HepG2 (cell line): ENCODE data around the gene MTA2. TPM values are rescaled to one million over a fixed set of nuclear protein-coding genes. Genes with fewer than 3 reads are reported as not detected.
A peak's percentile ranks its signal among the peaks of the same experiment; 100 is the strongest.

Source experiments
- HOXA7 ChIP-seq: sonication (generic); formaldehyde crosslinking; IDR thresholded peaks from 2 replicates; pipeline ENCODE4 v1.8.1; 2022; ENCODE audit warnings: mild to moderate bottlenecking, missing genetic modification reagents, moderate library complexity
- REL ChIP-seq: sonication (generic); formaldehyde crosslinking; conservative IDR thresholded peaks from 2 replicates; pipeline ENCODE4 v1.8.0; 2022; ENCODE audit warnings: mild to moderate bottlenecking, missing genetic modification reagents, moderate library complexity
- ZNF879 ChIP-seq: sonication (generic); formaldehyde crosslinking; IDR thresholded peaks from 2 replicates; pipeline ENCODE4 v1.8.1; 2023; ENCODE audit warnings: missing genetic modification reagents
- ZSCAN31 ChIP-seq: sonication (generic); formaldehyde crosslinking; IDR thresholded peaks from 2 replicates; pipeline ENCODE4 v1.5.0; 2020; ENCODE audit warnings: low read depth, mild to moderate bottlenecking, missing genetic modification reagents
- polyA plus RNA-seq, 8 experiments: library from polyadenylated mRNA; depleted of rRNA in 3 of 8; stranded (reverse) in 7 of 8; unstranded in 1 of 8; fragments of >200 nt; fragmentation: Illumina TruSeq in 4 of 8; extraction: Trizol in 4 of 8; gene quantifications; 2 replicates each; pipeline versions ENCODE4 v1.2.1 to v1.2.3, GENCODE V29; 2011 to 2016; ENCODE audit warnings: low read depth in 4 of 8, missing spikeins in 1 of 8, mixed read lengths in 1 of 8; ENCODE audit not compliant: insufficient read depth in 1 of 8
- total RNA-seq, 5 experiments: library from RNA; depleted of rRNA; stranded (reverse); fragments of >200 nt; fragmentation: Illumina TruSeq; extraction: Trizol; gene quantifications; 2 replicates each; pipeline ENCODE4 v1.2.3, GENCODE V29; 2016; ENCODE audit warnings: low read depth in 1 of 5
- TF ChIP-seq, protein P1 (sequence below): sonication (generic); formaldehyde crosslinking; conservative IDR thresholded peaks from 2 replicates; pipeline ENCODE4 v1.4.0; 2020; ENCODE audit warnings: missing genetic modification reagents
- TF ChIP-seq, protein P2 (sequence below): sonication (generic); formaldehyde crosslinking; IDR thresholded peaks from 2 replicates; pipeline ENCODE4 v1.4.0; 2020; ENCODE audit warnings: mild to moderate bottlenecking, missing genetic modification reagents
- TF ChIP-seq, protein P3 (sequence below): sonication (generic); formaldehyde crosslinking; IDR thresholded peaks from 2 replicates; pipeline ENCODE4 v1.5.0; 2020; ENCODE audit warnings: mild to moderate bottlenecking, missing genetic modification reagents
- TF ChIP-seq, protein P4 (sequence below): sonication (generic); formaldehyde crosslinking; IDR thresholded peaks from 2 replicates; pipeline ENCODE4 v1.4.0; 2020; ENCODE audit warnings: mild to moderate bottlenecking, missing genetic modification reagents
- TF ChIP-seq, protein P5 (sequence below): sonication (generic); formaldehyde crosslinking; IDR thresholded peaks from 2 replicates; pipeline ENCODE4 v1.5.0; 2020; ENCODE audit warnings: mild to moderate bottlenecking, missing genetic modification reagents, borderline replicate concordance

MTA2 gene
- total and polyA plus RNA-seq, 2 of the 13 experiments (the other 11 are each of a cell fraction or from before 2014, with no cell fraction given), result 14.0 to 70.0 TPM

DNA sequence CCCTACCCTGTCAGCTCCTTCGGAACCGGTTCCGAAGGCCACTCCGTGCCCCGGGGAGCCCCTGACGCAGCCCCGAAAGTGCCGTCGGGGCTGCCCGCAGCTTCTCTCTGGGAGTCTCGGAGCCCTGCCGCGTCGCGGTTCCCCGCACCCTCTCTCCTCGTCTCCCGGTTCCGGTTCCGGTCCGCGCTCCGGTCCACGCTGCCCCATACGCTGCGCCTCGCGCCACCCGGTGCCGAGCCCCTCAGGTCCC lies 618 bp downstream of the MTA2 start (continued):
- TF ChIP-seq, protein P1, sequence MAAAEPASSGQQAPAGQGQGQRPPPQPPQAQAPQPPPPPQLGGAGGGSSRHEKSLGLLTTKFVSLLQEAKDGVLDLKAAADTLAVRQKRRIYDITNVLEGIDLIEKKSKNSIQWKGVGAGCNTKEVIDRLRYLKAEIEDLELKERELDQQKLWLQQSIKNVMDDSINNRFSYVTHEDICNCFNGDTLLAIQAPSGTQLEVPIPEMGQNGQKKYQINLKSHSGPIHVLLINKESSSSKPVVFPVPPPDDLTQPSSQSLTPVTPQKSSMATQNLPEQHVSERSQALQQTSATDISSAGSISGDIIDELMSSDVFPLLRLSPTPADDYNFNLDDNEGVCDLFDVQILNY, result no peak
- TF ChIP-seq HOXA7 (CRISPR knock-in tag), result no peak
- 0 out of 2 replicates have a peak, but pooled peaks have one; percentile 93 for TF ChIP-seq ZNF879 (CRISPR knock-in tag)
- TF ChIP-seq, protein P2, sequence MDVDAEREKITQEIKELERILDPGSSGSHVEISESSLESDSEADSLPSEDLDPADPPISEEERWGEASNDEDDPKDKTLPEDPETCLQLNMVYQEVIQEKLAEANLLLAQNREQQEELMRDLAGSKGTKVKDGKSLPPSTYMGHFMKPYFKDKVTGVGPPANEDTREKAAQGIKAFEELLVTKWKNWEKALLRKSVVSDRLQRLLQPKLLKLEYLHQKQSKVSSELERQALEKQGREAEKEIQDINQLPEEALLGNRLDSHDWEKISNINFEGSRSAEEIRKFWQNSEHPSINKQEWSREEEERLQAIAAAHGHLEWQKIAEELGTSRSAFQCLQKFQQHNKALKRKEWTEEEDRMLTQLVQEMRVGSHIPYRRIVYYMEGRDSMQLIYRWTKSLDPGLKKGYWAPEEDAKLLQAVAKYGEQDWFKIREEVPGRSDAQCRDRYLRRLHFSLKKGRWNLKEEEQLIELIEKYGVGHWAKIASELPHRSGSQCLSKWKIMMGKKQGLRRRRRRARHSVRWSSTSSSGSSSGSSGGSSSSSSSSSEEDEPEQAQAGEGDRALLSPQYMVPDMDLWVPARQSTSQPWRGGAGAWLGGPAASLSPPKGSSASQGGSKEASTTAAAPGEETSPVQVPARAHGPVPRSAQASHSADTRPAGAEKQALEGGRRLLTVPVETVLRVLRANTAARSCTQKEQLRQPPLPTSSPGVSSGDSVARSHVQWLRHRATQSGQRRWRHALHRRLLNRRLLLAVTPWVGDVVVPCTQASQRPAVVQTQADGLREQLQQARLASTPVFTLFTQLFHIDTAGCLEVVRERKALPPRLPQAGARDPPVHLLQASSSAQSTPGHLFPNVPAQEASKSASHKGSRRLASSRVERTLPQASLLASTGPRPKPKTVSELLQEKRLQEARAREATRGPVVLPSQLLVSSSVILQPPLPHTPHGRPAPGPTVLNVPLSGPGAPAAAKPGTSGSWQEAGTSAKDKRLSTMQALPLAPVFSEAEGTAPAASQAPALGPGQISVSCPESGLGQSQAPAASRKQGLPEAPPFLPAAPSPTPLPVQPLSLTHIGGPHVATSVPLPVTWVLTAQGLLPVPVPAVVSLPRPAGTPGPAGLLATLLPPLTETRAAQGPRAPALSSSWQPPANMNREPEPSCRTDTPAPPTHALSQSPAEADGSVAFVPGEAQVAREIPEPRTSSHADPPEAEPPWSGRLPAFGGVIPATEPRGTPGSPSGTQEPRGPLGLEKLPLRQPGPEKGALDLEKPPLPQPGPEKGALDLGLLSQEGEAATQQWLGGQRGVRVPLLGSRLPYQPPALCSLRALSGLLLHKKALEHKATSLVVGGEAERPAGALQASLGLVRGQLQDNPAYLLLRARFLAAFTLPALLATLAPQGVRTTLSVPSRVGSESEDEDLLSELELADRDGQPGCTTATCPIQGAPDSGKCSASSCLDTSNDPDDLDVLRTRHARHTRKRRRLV (CRISPR knock-in tag), result no peak; the same call in 1 of the 2 replicates
- TF ChIP-seq REL (CRISPR knock-in tag), result peak; percentile 87; the same call in 1 of the 2 replicates
- TF ChIP-seq, protein P3, sequence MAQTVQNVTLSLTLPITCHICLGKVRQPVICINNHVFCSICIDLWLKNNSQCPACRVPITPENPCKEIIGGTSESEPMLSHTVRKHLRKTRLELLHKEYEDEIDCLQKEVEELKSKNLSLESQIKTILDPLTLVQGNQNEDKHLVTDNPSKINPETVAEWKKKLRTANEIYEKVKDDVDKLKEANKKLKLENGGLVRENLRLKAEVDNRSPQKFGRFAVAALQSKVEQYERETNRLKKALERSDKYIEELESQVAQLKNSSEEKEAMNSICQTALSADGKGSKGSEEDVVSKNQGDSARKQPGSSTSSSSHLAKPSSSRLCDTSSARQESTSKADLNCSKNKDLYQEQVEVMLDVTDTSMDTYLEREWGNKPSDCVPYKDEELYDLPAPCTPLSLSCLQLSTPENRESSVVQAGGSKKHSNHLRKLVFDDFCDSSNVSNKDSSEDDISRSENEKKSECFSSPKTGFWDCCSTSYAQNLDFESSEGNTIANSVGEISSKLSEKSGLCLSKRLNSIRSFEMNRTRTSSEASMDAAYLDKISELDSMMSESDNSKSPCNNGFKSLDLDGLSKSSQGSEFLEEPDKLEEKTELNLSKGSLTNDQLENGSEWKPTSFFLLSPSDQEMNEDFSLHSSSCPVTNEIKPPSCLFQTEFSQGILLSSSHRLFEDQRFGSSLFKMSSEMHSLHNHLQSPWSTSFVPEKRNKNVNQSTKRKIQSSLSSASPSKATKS (CRISPR knock-in tag), result peak; percentile 82; the same call in 1 of the 2 replicates
- TF ChIP-seq, protein P4, sequence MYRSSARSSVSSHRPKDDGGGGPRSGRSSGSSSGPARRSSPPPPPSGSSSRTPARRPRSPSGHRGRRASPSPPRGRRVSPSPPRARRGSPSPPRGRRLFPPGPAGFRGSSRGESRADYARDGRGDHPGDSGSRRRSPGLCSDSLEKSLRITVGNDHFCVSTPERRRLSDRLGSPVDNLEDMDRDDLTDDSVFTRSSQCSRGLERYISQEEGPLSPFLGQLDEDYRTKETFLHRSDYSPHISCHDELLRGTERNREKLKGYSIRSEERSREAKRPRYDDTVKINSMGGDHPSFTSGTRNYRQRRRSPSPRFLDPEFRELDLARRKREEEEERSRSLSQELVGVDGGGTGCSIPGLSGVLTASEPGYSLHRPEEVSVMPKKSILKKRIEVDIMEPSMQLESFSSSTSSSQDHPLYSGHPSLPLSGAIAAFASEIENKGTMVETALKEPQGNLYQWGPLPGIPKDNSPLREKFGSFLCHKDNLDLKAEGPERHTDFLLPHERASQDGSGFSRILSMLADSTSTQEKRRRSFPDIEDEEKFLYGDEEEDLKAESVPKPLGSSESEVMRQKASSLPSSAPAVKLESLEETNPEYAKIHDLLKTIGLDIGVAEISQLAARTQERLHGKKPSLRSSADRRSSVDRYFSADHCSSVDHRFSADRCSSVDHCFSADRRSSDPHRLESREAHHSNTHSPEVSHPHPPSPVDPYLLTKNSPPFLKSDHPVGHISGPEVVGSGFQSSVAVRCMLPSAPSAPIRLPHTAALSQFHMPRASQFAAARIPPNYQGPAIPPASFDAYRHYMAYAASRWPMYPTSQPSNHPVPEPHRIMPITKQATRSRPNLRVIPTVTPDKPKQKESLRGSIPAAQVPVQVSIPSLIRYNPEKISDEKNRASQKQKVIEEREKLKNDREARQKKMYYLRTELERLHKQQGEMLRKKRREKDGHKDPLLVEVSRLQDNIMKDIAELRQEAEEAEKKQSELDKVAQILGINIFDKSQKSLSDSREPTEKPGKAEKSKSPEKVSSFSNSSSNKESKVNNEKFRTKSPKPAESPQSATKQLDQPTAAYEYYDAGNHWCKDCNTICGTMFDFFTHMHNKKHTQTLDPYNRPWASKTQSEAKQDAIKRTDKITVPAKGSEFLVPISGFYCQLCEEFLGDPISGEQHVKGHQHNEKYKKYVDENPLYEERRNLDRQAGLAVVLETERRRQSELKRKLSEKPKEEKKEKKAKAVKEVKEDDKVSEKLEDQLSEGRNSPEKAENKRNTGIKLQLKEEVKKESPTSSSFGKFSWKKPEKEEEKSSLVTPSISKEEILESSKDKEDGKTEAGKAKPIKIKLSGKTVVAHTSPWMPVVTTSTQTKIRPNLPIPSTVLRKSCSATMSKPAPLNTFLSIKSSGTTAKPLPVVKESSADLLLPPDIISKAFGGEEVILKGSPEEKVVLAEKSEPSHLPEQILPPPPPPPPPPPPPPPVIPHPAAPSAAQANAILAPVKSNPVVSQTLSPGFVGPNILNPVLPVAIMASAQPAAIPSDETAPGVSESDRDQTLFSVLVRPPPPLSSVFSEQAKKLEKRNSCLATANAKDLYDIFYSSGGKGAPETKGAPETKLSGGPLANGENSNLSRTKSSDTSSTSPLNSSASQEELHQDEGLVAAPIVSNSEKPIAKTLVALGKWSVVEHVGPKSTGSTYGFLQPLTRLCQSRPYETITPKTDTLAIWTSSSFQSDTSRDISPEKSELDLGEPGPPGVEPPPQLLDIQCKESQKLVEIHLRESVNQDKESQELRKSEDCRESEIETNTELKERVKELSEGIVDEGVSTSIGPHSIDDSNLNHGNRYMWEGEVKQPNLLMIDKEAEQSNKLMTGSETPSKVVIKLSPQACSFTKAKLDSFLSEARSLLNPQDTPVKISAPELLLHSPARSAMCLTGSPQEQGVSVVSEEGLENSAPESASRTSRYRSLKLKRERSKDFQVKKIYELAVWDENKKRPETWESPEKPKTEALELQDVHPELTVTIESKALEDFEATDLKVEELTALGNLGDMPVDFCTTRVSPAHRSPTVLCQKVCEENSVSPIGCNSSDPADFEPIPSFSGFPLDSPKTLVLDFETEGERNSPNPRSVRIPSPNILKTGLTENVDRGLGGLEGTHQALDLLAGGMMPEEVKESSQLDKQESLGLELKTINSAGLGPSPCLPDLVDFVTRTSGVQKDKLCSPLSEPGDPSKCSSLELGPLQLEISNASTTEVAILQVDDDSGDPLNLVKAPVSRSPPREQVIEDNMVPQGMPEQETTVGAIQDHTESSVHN (CRISPR knock-in tag), result no peak
- TF ChIP-seq, protein P5, sequence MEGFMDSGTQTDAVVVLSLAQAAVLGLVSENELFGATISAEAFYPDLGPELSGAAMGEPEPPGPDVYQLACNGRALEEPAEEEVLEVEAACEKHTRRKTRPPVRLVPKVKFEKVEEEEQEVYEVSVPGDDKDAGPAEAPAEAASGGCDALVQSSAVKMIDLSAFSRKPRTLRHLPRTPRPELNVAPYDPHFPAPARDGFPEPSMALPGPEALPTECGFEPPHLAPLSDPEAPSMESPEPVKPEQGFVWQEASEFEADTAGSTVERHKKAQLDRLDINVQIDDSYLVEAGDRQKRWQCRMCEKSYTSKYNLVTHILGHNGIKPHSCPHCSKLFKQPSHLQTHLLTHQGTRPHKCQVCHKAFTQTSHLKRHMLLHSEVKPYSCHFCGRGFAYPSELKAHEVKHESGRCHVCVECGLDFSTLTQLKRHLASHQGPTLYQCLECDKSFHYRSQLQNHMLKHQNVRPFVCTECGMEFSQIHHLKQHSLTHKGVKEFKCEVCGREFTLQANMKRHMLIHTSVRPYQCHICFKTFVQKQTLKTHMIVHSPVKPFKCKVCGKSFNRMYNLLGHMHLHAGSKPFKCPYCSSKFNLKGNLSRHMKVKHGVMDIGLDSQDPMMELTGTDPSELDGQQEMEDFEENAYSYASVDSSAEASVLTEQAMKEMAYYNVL, result peak; percentile 34; the same call in 1 of the 2 replicates
- TF ChIP-seq ZSCAN31 (CRISPR knock-in tag), result no peak
